IPS-18a (cell line): ENCODE results near the gene PIP5K1B.

Experiments used
- H3K27ac ChIP-seq: one replicate; pipeline ENCODE4 v1.5.1; 2013; ENCODE audit warnings: low read length
- H3K27me3 ChIP-seq: one replicate; pipeline ENCODE4 v1.6.1; 2013; ENCODE audit warnings: mild to moderate bottlenecking, low read length; ENCODE audit not compliant: control insufficient read depth, insufficient read depth
- H3K36me3 ChIP-seq: one replicate; pipeline ENCODE4 v1.6.1; 2013; ENCODE audit warnings: low read depth, low read length; ENCODE audit not compliant: control insufficient read depth
- H3K4me1 ChIP-seq: one replicate; pipeline ENCODE4 v1.6.1; 2013; ENCODE audit warnings: low read depth, low read length; ENCODE audit not compliant: control insufficient read depth
- H3K4me3 ChIP-seq: one replicate; pipeline ENCODE4 v1.5.1; 2013; ENCODE audit warnings: low read length
- H3K9ac ChIP-seq: one replicate; pipeline ENCODE4 v1.6.1; 2013; ENCODE audit warnings: mild to moderate bottlenecking, low read length, moderate library complexity
- H3K9me3 ChIP-seq: one replicate; pipeline ENCODE4 v1.6.1; 2013; ENCODE audit warnings: low read depth, low read length; ENCODE audit not compliant: control insufficient read depth

The PIP5K1B gene

GRCh38 chr9:68802525-68803015 lies 97.5 kb downstream of the PIP5K1B start:
- H3K36me3 ChIP-seq, result no peaks in the 10 kb centered on the region
- no peak overlapping the region for H3K27ac ChIP-seq
- no peak overlapping the region for H3K4me3 ChIP-seq
- no peaks in the 10 kb centered on the region for H3K4me1 ChIP-seq
- no peak overlapping the region for H3K9ac ChIP-seq
- H3K27me3 ChIP-seq, result no peaks in the 10 kb centered on the region
- no peaks in the 10 kb centered on the region for H3K9me3 ChIP-seq

DNA sequence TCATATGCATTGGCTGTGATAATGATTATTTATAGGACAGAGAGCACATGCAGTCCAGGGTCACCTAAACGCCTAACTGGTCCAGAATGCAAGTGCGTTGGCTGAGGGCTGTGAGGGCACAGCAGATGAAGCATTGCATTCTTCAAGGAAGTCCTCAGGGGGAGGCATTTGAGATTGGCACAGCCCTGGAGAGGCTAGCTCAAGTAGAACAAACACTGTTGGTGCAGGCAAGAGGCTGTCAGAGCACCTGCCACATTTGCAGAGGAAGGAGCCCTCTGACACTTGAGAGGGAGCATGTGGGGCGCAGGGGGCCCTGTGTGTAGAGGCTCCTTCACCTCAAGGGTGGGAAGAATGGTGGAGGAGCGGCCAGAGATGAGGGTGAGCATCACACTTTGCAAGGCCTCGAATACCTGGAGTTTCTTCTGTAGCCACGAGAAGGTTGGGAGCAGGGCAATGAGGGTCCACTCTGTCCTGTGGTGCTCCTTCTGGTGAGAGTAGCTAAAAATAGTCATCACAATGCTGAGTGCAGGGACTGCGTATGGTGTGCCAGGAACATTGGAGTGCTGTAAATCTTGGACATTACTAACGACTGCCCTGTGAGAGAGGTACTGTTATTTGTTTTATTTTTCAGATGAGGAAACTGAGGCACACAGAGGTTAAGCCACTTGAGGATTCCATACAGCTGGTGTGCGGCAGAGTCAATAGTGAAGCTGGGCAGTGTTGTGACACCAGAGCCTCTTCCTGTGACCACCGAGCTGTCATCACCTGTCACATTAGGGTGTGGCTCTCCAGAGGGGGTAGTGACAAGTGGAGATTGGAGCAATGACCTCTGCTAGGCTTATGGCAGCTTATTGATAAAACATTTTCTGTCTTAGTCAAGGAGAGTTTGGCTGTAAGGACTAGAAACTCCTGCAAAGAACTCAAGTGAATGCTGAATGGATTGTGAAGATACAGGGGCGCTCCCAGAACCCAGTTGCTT lies 100.2 kb downstream of the PIP5K1B start:
- no peaks in the 10 kb centered on the region for H3K4me1 ChIP-seq
- H3K27me3 ChIP-seq, result no peaks in the 10 kb centered on the region
- no peak overlapping the region for H3K9ac ChIP-seq
- H3K27ac ChIP-seq, result no peak overlapping the region
- no peaks in the 10 kb centered on the region for H3K36me3 ChIP-seq
- no peaks in the 10 kb centered on the region for H3K9me3 ChIP-seq
- no peak overlapping the region for H3K4me3 ChIP-seq

DNA sequence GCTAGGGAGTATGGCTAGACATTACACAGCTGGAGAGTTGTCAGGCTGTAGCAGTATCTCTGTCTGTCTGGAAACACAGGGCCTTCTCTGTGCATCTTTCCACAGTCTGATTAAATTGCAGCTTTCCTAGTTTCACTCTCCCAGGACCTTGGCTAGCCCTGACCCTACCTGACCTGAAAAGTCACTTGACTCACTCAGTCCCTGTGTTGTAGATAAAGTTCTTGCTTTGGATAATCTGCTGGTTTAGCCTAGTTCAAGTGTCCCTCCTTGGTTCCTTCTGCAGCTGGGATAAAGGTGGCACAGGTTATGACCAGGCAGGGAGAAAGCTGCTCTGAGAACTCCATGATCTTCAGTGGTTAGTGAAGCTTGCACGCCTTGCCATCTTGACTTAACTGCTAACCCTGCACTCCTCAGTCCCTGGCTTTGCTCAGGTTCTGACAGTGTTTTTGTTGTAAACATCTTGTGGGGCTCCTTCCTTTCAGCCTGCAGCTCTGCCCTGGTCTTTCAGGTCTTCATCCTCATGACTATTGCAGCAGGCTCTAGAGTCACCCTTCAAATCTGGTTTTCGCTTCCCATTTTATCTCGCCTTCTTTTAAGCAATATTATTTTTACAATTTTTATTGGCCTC lies 101.0 kb downstream of the PIP5K1B start:
- H3K27me3 ChIP-seq, result no peaks in the 10 kb centered on the region
- H3K4me1 ChIP-seq, result no peaks in the 10 kb centered on the region
- no peaks in the 10 kb centered on the region for H3K9me3 ChIP-seq
- H3K4me3 ChIP-seq, result no peak overlapping the region
- H3K36me3 ChIP-seq, result no peaks in the 10 kb centered on the region
- H3K27ac ChIP-seq, result no peak overlapping the region
- no peak overlapping the region for H3K9ac ChIP-seq

DNA sequence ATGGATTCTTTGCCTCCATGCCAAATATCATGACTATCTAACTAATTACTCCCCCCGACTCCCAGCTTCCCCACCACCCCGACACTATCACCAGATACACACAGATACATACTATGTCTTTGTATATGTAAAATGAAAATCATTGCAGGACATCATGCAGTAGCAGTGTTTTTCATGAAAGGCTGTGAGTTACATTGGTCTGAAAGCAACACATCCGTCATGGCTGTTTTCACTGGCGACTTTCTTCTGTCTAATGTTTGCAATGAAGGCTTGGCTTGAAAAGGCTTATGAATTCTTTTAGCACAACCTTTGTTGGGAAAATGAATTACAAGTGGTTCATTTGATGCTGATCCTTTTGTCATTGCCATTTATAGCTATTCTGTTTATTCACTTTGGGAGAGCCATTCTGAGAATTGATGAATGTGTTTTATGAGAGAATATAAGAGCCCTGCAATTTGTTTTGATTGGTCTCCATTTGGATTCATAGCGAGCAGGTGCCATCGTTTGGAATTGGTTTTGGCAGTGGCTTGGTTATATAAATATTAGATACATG lies 103.4 kb downstream of the PIP5K1B start:
- Histone ChIP-seq H3K4me3 (no peak overlapping the region), H3K9ac (no peak overlapping the region), H3K27me3 (no peaks in the 10 kb centered on the region), H3K4me1 (no peaks in the 10 kb centered on the region), H3K9me3 (no peaks in the 10 kb centered on the region), H3K27ac (no peak overlapping the region), H3K36me3 (no peaks in the 10 kb centered on the region)

GRCh38 chr9:68817079-68817875 lies 112.2 kb downstream of the PIP5K1B start:
- Histone ChIP-seq H3K4me3 (no peak overlapping the region), H3K36me3 (no peaks in the 10 kb centered on the region), H3K27me3 (no peaks in the 10 kb centered on the region), H3K4me1 (no peaks in the 10 kb centered on the region), H3K27ac (no peak overlapping the region), H3K9me3 (no peaks in the 10 kb centered on the region), H3K9ac (no peak overlapping the region)

DNA sequence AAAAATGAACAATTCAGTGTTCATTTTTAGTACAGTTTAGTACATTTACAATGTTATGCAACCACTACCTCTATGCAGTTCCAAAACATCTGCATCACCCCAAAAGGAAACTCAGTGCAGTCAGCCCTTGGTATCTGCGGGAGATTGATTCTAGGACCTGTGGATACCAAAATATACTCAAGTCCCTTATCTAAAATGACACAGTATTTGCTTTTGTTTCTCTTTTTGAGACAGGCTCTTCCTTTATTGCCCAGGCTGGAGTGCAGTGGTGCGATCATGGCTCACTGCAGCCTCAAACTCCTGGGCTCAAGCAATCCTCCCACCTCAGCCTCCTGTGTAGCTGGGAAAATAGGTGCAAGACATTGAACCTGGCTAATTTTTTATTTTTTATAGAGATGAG lies 114.0 kb downstream of the PIP5K1B start:
- Histone ChIP-seq H3K27ac (no peak overlapping the region), H3K4me3 (no peak overlapping the region), H3K9me3 (no peaks in the 10 kb centered on the region), H3K9ac (no peak overlapping the region), H3K27me3 (no peaks in the 10 kb centered on the region), H3K36me3 (no peaks in the 10 kb centered on the region), H3K4me1 (no peaks in the 10 kb centered on the region)

- H3K36me3 ChIP-seq, result no peaks in the 10 kb centered on the region
- H3K27ac ChIP-seq, result no peak overlapping the region
- H3K9me3 ChIP-seq, result no peaks in the 10 kb centered on the region
- no peak overlapping the region for H3K4me3 ChIP-seq
- H3K9ac ChIP-seq, result no peak overlapping the region
- H3K4me1 ChIP-seq, result peaks cover 12% of the 10 kb centered on the region
- no peaks in the 10 kb centered on the region for H3K27me3 ChIP-seq
Measured at GRCh38 chr9:68821911-68822310, 116.9 kb downstream of the PIP5K1B start.

- Histone ChIP-seq H3K4me1 (peaks cover 12% of the 10 kb centered on the region), H3K27me3 (no peaks in the 10 kb centered on the region), H3K9ac (no peak overlapping the region), H3K4me3 (no peak overlapping the region), H3K9me3 (no peaks in the 10 kb centered on the region), H3K36me3 (no peaks in the 10 kb centered on the region), H3K27ac (no peak overlapping the region)
Measured at GRCh38 chr9:68822596-68823165, 117.6 kb downstream of the PIP5K1B start.

GRCh38 chr9:68825762-68826472 lies 120.9 kb downstream of the PIP5K1B start:
- no peaks in the 10 kb centered on the region for H3K27me3 ChIP-seq
- H3K9ac ChIP-seq, result no peak overlapping the region
- no peak overlapping the region for H3K4me3 ChIP-seq
- H3K36me3 ChIP-seq, result no peaks in the 10 kb centered on the region
- H3K27ac ChIP-seq, result no peak overlapping the region
- peaks cover 12% of the 10 kb centered on the region for H3K4me1 ChIP-seq
- no peaks in the 10 kb centered on the region for H3K9me3 ChIP-seq

- Histone ChIP-seq H3K9ac (no peak overlapping the region), H3K27me3 (no peaks in the 10 kb centered on the region), H3K27ac (no peak overlapping the region), H3K4me3 (no peak overlapping the region), H3K4me1 (peaks cover 12% of the 10 kb centered on the region), H3K36me3 (no peaks in the 10 kb centered on the region), H3K9me3 (no peaks in the 10 kb centered on the region)
Measured at GRCh38 chr9:68827837-68828744, 123.1 kb downstream of the PIP5K1B start.
